ENCODE measurements around the gene UNC5C. TPM values are rescaled to one million over a fixed set of nuclear protein-coding genes. Genes with fewer than 3 reads are reported as not detected.

Gene UNC5C
- total RNA-seq, 4 donors from 2014 or later, result 2.2 to 19.0 (median 2.5) TPM

- H3K36me3 ChIP-seq, result no peaks in the 10 kb centered on the region
- no peak for DNase-seq
- no peaks in the 10 kb centered on the region for H3K4me1 ChIP-seq
- TF ChIP-seq POLR2A (IDR thresholded peaks at IDR 0.05) (no peak), CTCF (IDR thresholded peaks at IDR 0.05) (no peak)
- no peak overlapping the region for H3K4me3 ChIP-seq
- H3K9me3 ChIP-seq, result no peaks in the 10 kb centered on the region
- no peaks in the 10 kb centered on the region for H3K27me3 ChIP-seq
- no peak overlapping the region for H3K27ac ChIP-seq
These were observed 185.7 kb downstream of the UNC5C start for GRCh38 chr4:95362906-95363558.

DNA sequence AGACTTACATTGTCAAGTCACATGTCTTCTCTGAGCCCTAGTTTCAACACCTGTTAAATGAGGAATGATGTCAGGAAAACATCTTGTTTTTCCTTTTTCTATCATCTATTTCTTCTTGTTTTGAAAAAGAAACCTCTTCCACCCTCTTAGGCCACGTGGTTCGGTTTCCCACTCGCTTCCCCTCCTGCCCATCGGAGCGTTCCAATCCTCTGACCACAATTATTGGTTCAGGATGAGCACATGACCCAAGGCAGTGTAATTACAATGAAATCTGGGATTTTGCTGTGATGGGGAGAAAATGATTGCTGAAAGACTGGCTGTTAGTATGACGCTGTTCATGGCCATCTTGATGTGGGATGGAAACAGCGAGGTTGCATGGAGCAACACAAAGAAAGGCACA lies 186.7 kb downstream of the UNC5C start:
- H3K27ac ChIP-seq, result no peak overlapping the region
- no peaks in the 10 kb centered on the region for H3K9me3 ChIP-seq
- no peaks in the 10 kb centered on the region for H3K27me3 ChIP-seq
- TF ChIP-seq CTCF (IDR thresholded peaks at IDR 0.05) (no peak), POLR2A (IDR thresholded peaks at IDR 0.05) (no peak)
- no peaks in the 10 kb centered on the region for H3K4me1 ChIP-seq
- H3K4me3 ChIP-seq, result no peak overlapping the region
- H3K36me3 ChIP-seq, result no peaks in the 10 kb centered on the region
- DNase-seq, result no peak

- Histone ChIP-seq H3K27ac (no peak overlapping the region), H3K4me3 (no peak overlapping the region), H3K4me1 (no peaks in the 10 kb centered on the region), H3K9me3 (no peaks in the 10 kb centered on the region), H3K27me3 (no peaks in the 10 kb centered on the region), H3K36me3 (no peaks in the 10 kb centered on the region)
- DNase-seq, result no peak
- no peak for TF ChIP-seq POLR2A (IDR thresholded peaks at IDR 0.05)
- TF ChIP-seq CTCF (IDR thresholded peaks at IDR 0.05), result no peak
These were observed 187.1 kb downstream of the UNC5C start for GRCh38 chr4:95361696-95361965.

- H3K27ac ChIP-seq, result no peak overlapping the region
- TF ChIP-seq CTCF (IDR thresholded peaks at IDR 0.05), result no peak
- no peak for TF ChIP-seq POLR2A (IDR thresholded peaks at IDR 0.05)
- H3K4me3 ChIP-seq, result no peak overlapping the region
- H3K4me1 ChIP-seq, result no peaks in the 10 kb centered on the region
- H3K9me3 ChIP-seq, result no peaks in the 10 kb centered on the region
- H3K27me3 ChIP-seq, result no peaks in the 10 kb centered on the region
- no peak for DNase-seq
- no peaks in the 10 kb centered on the region for H3K36me3 ChIP-seq
These were observed 187.7 kb downstream of the UNC5C start for GRCh38 chr4:95360906-95361695.

DNA sequence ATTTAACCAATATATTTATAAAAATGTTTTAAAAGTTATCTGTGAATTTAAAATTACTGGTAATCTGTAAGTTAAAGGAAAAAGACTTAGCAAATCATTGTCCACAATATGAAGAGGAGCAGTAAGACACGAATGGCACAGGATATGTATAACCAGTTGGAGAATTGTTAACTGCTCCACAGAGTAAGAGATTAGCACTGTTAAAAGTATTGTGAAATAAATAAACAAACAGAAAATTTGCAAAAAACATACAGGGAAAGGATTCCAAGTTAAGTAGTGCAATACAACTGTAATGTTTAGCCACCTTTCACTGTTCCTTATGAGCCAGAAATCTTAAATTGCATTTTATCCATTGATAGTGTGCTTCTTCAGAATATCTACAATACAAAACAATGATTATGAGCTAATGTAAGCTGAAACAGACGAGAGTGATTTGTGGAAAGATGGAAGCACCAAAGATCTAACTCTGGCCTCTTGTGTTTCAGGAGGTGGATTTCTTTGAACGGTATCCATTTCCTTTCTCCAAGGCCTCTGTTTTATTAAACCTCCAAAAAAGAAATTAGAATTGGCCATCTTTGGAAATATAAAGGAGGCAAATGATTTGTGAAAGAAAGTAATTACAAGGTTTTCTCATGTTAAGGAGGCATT lies 188.4 kb downstream of the UNC5C start:
- no peaks in the 10 kb centered on the region for H3K4me1 ChIP-seq
- TF ChIP-seq POLR2A (IDR thresholded peaks at IDR 0.05), result no peak
- no peaks in the 10 kb centered on the region for H3K36me3 ChIP-seq
- H3K27ac ChIP-seq, result no peak overlapping the region
- H3K27me3 ChIP-seq, result no peaks in the 10 kb centered on the region
- no peaks in the 10 kb centered on the region for H3K9me3 ChIP-seq
- DNase-seq, result no peak
- no peak overlapping the region for H3K4me3 ChIP-seq

GRCh38 chr4:95358421-95358820 lies 190.4 kb downstream of the UNC5C start:
- Histone ChIP-seq H3K27me3 (no peaks in the 10 kb centered on the region), H3K4me3 (no peak overlapping the region), H3K9me3 (no peaks in the 10 kb centered on the region), H3K36me3 (no peaks in the 10 kb centered on the region), H3K4me1 (no peaks in the 10 kb centered on the region), H3K27ac (no peak overlapping the region)
- TF ChIP-seq POLR2A (IDR thresholded peaks at IDR 0.05) (no peak), CTCF (IDR thresholded peaks at IDR 0.05) (no peak)
- no peak for DNase-seq
